Large intestine (tissue), 3 donors: ENCODE data around the gene DCUN1D3. TPM values are rescaled to one million over a fixed set of nuclear protein-coding genes. Genes with fewer than 3 reads are reported as not detected.
"Not testable (repeated sequence)": the region's sequence is repeated elsewhere in the genome, so short reads cannot be mapped to it uniquely, and the experiment has no call there.

Experiments
- DNase-seq, 2 donors: peaks; one replicate each; pipeline versions ENCODE4 v3.0.0 to v3.0.0-alpha.2; 2013
- H3K27ac ChIP-seq: one replicate; pipeline ENCODE4 v1.5.1; 2013; ENCODE audit warnings: low read length
- H3K27me3 ChIP-seq: 2 replicates; pipeline ENCODE4 v1.6.1; 2013; ENCODE audit warnings: low read length; ENCODE audit not compliant: control insufficient read depth, insufficient read depth
- H3K36me3 ChIP-seq: 2 replicates; pipeline ENCODE4 v1.6.1; 2013; ENCODE audit warnings: low read length; ENCODE audit not compliant: control insufficient read depth, insufficient read depth
- H3K4me1 ChIP-seq: one replicate; pipeline ENCODE4 v1.6.1; 2013; ENCODE audit warnings: low read length; ENCODE audit not compliant: control insufficient read depth, insufficient read depth
- H3K4me3 ChIP-seq: one replicate; pipeline ENCODE4 v1.5.1; 2013; ENCODE audit warnings: low read length
- H3K9me3 ChIP-seq: one replicate; pipeline ENCODE4 v1.6.1; 2013; ENCODE audit warnings: mild to moderate bottlenecking, low read depth, low read length, moderate library complexity; ENCODE audit not compliant: control insufficient read depth
- WGBS: methylation state at CpG from one replicate; pipeline ENCODE4 v1.1.5; 2013; ENCODE audit warnings: low lambda C conversion rate; ENCODE audit not compliant: insufficient coverage; 5-methylcytosine and 5-hydroxymethylcytosine counted together
- polyA plus RNA-seq: library from polyadenylated mRNA; unstranded; fragments of 120-200 nt; gene quantifications from one replicate; pipeline ENCODE4 v1.2.1, GENCODE V29; 2013

DCUN1D3 gene
- polyA plus RNA-seq, 1 donor: 18.3 TPM

DNA sequence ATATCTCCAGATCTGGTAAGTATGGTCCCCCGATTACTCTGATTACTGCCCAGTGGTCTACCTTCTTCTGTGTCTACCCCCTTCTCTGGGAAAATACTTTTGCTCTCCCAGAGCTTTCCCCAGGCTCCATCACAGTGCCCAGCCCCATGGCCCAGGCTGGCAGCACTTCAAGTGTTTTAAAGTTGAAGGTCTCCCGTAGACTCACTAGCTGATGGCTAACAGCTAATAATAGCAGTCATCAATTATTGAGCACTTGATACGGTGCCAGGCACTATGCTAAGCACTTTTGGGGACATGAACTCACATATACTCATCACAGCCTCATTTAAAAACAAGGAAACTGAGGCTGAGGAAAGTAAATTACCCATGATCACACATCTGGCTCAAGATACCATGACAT, 33.4 kb downstream of the DCUN1D3 start:
- peaks cover 13% of the 10 kb centered on the region for H3K36me3 ChIP-seq
- peak overlapping the region; percentile 8 for H3K27ac ChIP-seq
- H3K27me3 ChIP-seq: no peaks in the 10 kb centered on the region
- no CpG with 5 or more reads among the region's 3 CpGs for WGBS
- no peak overlapping the region for H3K4me3 ChIP-seq
- H3K4me1 ChIP-seq: peaks cover 14% of the 10 kb centered on the region
- no peak for DNase-seq
- no peaks in the 10 kb centered on the region for H3K9me3 ChIP-seq

DNA sequence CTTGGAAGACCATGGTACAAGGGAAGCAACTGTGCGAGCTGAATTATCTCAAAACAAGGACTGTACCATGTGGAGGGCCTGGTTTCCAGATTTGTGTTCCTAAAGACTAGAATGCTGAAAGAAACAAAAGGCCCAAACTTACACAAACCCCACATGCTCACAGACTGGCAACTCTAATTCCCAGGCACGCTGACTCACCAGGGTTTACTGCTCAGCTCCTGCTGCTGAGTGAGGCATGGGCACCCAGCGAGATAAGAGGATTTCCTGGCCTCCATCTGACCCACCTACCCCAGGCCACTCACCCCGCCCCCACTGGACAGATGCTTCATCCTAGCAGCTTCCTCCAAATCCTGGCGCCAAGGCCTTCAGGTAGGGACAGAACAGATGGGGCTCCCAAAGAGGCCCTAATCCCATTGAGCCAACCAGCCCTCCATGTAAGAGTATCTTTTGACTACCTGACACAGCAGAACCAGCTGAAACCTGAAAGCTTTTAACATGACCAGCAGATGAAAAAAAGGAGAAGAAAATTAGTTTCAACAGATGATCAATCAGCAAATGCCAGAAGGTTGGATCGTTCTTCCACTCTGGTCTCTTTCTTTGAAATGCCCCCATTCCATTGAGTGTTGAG, 33.9 kb downstream of the DCUN1D3 start:
- WGBS: no CpG with 5 or more reads among the region's 6 CpGs
- H3K27ac ChIP-seq: peak overlapping the region; percentile 22
- H3K4me1 ChIP-seq: peaks cover 10% of the 10 kb centered on the region
- H3K36me3 ChIP-seq: peaks cover 19% of the 10 kb centered on the region
- peak; percentile 36 to 55 for DNase-seq
- H3K4me3 ChIP-seq: no peak overlapping the region
- no peaks in the 10 kb centered on the region for H3K9me3 ChIP-seq
- H3K27me3 ChIP-seq: no peaks in the 10 kb centered on the region

DNA sequence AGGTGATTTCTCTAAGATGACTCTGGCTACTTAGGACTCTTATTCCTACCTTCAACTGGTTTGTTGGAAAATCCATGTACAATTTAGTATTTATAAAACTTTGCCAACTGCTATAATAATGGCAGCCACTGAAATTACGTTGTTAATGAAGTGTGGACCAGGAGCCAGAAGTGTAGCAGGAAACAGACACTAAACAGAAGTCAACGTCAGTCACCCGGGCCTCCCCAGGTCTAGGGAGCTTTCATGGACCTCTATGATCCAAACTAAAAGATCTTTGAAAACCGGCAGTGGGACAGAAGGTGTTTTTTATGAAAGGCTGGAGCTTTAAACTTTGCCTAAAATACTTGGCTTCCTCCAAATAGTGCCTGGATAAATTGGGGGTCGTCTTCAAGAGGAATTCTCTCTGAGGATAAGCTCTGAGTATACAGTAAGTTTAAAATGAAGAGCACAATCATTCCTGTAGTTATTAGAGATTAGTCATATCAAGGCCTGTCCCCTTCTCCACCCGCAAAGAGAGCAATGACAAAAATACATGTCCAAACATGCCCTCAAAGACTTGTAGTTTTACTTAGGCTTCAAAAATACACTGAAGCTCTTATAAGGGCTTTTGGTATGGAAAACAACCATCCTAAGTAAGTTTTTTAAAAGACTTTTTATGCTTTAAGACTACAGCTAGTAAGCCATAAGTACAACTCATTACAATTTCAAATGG, 34.6 kb downstream of the DCUN1D3 start:
- H3K9me3 ChIP-seq: no peaks in the 10 kb centered on the region
- H3K4me3 ChIP-seq: no peak overlapping the region
- DNase-seq: no peak
- 80% methylated on average over 1 of the region's 6 CpGs for WGBS
- peaks cover 10% of the 10 kb centered on the region for H3K4me1 ChIP-seq
- peaks cover 25% of the 10 kb centered on the region for H3K36me3 ChIP-seq
- peak overlapping the region; percentile 22 for H3K27ac ChIP-seq
- H3K27me3 ChIP-seq: no peaks in the 10 kb centered on the region

DNA sequence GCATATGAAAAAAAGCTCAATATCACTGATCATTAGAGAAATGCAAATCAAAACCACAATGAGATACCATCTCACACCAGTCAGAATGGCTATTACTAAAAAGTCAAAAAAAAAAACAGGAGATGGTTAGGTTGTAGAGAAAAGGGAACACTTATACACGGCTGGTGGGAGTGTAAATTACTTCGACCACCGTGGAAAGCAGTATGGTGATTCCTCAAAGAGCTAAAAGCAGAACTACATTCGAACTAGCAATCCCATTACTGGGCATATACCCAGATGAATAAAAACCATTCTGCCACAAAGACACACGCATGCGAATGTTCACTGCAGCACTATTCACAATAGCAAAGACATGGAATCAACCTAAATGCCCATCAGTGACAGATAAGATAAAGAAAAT, 35.8 kb downstream of the DCUN1D3 start:
- no CpG with 5 or more reads among the region's 6 CpGs for WGBS
- not testable (repeated sequence) for H3K27ac ChIP-seq, H3K4me1 ChIP-seq, H3K4me3 ChIP-seq, H3K9me3 ChIP-seq, DNase-seq, H3K27me3 ChIP-seq
- peaks cover 36% of the 10 kb centered on the region for H3K36me3 ChIP-seq

DNA sequence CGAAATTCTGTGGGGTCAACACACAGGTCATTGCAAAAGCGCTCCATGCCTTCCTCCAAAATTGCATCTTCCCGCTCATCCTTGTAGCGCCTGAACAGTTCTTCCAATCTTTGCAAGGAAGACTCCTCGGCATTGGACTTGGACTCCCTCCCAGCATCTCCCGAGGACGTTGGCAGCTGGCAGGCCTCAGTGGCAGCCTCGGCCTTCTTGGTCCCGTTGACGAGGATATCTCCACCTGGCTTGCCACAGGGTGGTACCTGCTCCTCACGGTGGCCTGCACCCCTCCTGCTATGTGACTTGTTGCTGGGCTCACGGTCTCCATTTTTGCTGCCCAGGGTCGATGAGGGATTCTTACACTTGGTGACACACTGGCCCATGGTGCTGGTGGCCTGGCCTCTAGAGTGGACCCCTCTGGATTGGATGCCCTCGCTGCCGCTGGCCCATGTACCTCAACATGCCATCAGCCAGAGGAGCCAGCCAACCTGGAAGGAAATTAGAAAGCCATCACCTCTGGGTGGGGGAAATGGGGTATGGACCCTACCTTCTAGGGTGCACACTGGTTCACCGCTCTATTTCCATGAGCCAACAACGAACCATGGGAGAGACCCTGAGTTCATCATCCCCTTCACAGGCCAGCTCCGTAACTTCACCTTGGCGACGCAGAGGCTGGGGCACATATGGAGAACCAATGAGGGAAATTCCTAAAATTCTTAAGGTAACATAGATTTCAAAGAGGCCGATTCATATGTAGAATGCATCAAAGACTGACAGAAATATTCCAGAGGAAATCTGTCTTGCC, 37.8 kb downstream of the DCUN1D3 start:
- Histone ChIP-seq H3K4me3 (no peak overlapping the region), H3K9me3 (no peaks in the 10 kb centered on the region), H3K4me1 (no peaks in the 10 kb centered on the region), H3K27me3 (no peaks in the 10 kb centered on the region), H3K27ac (no peak overlapping the region), H3K36me3 (peaks cover 39% of the 10 kb centered on the region)
- DNase-seq: no peak
- 100% methylated on average over 1 of the region's 21 CpGs for whole genome bisulfite sequencing

DNA sequence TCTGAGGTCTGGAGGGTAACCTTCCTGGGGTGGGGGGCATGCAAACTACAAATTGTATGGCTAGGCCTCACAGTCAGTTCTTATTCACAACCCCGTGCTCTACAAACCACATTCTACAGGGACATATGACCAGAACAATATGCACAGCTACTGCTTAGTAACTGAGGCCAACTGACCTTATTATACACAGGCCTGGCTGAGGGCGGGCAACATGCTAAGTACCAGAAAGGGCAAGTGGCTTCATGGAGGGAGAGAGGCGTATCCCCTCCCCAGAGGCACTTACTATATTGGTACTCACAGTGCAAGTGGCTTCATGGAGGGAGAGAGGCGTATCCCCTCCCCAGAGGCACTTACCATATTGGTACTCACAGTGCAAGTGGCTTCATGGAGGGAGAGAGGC, 39.2 kb downstream of the DCUN1D3 start:
- H3K36me3 ChIP-seq: peaks cover 50% of the 10 kb centered on the region
- no CpG with 5 or more reads among the region's 4 CpGs for WGBS

DNA sequence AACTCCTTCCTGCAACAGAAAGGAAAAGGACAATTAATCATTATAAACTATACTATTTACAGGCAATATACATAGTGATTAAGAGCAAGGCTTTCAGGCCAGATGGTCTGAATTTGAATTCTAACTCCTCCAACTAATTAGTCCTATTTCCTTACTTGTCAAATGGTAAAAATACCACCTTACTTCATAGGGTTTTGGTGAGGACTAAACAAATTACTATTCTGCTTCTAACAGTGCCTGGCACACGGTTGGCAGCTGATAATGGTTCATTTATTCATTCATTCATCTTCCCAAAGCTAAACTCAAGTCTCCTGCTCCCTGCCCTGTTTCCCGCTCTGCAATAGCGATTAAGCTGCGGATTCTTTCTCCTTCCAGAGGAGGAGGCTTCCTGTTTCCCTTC, 39.8 kb downstream of the DCUN1D3 start:
- WGBS: 80% methylated on average over 2 of the region's 4 CpGs
- H3K27ac ChIP-seq: no peak overlapping the region
- no peaks in the 10 kb centered on the region for H3K27me3 ChIP-seq
- peaks cover 57% of the 10 kb centered on the region for H3K36me3 ChIP-seq
- no peak overlapping the region for H3K4me3 ChIP-seq
- no peak for DNase-seq
- H3K4me1 ChIP-seq: no peaks in the 10 kb centered on the region
- H3K9me3 ChIP-seq: no peaks in the 10 kb centered on the region

More for the DNA sequence above, 39.2 kb downstream of the DCUN1D3 start:
- H3K27ac ChIP-seq, DNase-seq, H3K9me3 ChIP-seq, H3K27me3 ChIP-seq, H3K4me3 ChIP-seq, H3K4me1 ChIP-seq: not testable (repeated sequence)

DNA sequence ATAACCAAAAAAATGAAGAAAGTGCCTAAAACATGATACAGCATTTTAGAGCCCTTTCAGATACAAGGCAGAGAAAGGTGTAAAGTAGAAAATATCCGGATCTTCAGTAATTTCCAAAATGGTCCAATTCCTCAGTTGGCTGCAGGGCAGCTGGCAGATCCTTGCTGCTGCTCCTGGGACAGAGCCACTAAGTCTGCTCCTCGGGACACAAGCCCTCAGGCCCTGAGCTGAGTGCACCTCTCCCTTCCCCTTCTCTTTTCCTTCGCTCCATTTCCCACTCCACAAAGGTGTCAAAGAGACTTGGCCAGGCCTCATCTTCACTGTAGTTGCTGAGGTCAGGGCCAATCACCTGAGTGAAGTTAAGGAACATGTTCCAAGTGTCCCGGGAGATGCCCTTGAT, 40.5 kb downstream of the DCUN1D3 start:
- peaks cover 61% of the 10 kb centered on the region for H3K36me3 ChIP-seq
- DNase-seq: no peak
- H3K4me1 ChIP-seq: no peaks in the 10 kb centered on the region
- no CpG with 5 or more reads among the region's 4 CpGs for WGBS
- no peak overlapping the region for H3K27ac ChIP-seq
- H3K27me3 ChIP-seq: no peaks in the 10 kb centered on the region
- H3K4me3 ChIP-seq: no peak overlapping the region
- H3K9me3 ChIP-seq: no peaks in the 10 kb centered on the region

DNA sequence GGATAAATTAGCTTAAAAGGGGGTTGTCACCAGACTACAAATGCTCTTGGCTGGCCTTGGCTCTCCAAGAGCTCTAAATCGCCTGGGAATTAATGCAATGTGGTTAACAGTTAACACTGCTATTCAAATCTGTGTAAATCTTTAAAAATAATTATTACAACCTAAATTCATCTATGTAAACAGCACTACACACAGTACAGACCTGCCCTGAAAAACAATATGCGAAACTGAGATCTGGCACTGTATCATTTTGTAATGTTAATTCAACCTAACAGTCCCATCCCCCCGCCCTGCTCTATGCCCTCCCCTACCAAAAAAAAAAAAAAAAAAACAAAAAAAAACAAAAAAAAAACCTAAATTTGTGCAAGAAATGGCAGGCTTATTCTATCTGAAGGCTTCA, 40.9 kb downstream of the DCUN1D3 start:
- Histone ChIP-seq H3K4me1 (no peaks in the 10 kb centered on the region), H3K27me3 (no peaks in the 10 kb centered on the region), H3K27ac (no peak overlapping the region), H3K36me3 (peaks cover 61% of the 10 kb centered on the region), H3K9me3 (no peaks in the 10 kb centered on the region), H3K4me3 (no peak overlapping the region)
- WGBS: no CpG with 5 or more reads among the region's 3 CpGs
- no peak for DNase-seq

DNA sequence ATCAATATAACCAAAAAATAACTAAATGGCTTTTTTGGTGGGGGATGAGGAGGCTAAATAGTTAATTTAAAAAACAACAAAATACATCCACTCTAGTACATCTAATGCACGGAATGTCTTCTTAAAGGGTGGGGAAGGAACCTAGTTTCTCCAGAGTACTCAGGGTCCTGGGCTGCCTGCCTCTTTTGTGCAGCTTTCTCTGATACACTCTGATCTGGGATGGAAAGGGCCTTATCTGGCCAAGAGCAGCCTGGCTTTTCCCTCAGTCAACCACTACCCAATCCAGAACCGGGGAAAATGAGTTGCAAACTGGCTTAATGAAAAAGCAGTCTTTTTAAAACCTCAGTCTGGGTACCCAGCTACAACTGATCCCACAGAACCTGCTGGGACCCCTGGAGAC, 42.9 kb downstream of the DCUN1D3 start:
- WGBS: no CpG with 5 or more reads among the region's 2 CpGs
- H3K27me3 ChIP-seq: no peaks in the 10 kb centered on the region
- H3K9me3 ChIP-seq: no peaks in the 10 kb centered on the region
- no peaks in the 10 kb centered on the region for H3K4me1 ChIP-seq
- peaks cover 61% of the 10 kb centered on the region for H3K36me3 ChIP-seq
- H3K27ac ChIP-seq: no peak overlapping the region
- no peak overlapping the region for H3K4me3 ChIP-seq
- DNase-seq: no peak
